Tibial nerve (tissue), 3 donors: Measurements from ENCODE around the gene VGLL4.

ENCODE experiments used
- POLR2A ChIP-seq, 2 donors: fragments of 450-650 bp; IDR thresholded peaks; one replicate each; pipeline ENCODE4 v1.6.1; 2017; ENCODE audit warnings: antibody characterized with exemption in 2 of 2, mild to moderate bottlenecking in 2 of 2, moderate library complexity in 2 of 2
- TF ChIP-seq, protein P1 (sequence below), 5 experiments: fragments of 200-600 bp in 3 of 5; fragments of 450-650 bp in 2 of 5; sonication (generic) in 3 of 5; IDR thresholded peaks; one replicate each; pipeline ENCODE4 v1.5.1; 2016 to 2019; ENCODE audit warnings: antibody characterized with exemption in 5 of 5, mild to moderate bottlenecking in 3 of 5, moderate library complexity in 2 of 5

DNA sequence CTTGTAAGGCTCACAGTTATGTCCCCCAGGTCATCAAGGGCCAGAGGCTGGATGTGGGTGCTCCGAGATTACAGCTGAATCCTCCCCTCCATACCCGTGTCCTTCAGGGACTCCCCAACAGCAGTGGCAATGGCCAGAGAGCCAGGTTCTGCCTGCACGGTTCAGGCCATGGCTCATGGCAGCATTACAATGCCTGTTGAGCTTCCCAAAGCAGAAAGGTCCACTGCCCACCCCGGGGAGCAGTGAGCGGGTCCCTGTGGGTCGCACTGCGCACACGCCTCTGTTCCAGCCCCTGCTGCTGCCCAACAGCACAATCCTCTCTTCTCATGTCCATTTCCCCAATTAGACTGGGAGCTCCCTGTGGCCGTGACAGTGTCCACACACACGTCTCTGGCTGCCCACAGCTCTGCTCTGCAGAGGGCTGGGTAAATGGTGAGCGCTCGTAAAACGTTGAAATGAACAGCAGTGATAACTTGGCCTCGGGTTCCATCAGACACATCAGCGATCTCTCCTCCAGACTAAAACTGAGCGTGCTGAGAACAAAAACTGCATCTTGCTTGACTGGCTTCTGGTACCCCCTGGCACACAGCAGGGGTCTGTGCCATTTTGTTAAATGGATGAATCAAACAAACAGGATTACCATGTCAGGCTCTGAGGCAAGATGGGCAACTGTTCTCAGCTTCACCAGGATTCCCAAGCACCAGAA lies 80.4 kb downstream of the VGLL4 start:
- TF ChIP-seq, protein P1, sequence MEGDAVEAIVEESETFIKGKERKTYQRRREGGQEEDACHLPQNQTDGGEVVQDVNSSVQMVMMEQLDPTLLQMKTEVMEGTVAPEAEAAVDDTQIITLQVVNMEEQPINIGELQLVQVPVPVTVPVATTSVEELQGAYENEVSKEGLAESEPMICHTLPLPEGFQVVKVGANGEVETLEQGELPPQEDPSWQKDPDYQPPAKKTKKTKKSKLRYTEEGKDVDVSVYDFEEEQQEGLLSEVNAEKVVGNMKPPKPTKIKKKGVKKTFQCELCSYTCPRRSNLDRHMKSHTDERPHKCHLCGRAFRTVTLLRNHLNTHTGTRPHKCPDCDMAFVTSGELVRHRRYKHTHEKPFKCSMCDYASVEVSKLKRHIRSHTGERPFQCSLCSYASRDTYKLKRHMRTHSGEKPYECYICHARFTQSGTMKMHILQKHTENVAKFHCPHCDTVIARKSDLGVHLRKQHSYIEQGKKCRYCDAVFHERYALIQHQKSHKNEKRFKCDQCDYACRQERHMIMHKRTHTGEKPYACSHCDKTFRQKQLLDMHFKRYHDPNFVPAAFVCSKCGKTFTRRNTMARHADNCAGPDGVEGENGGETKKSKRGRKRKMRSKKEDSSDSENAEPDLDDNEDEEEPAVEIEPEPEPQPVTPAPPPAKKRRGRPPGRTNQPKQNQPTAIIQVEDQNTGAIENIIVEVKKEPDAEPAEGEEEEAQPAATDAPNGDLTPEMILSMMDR (IDR thresholded peaks at IDR 0.05) = no peak
- TF ChIP-seq POLR2A (IDR thresholded peaks at IDR 0.05) = no peak
